ENCODE measurements around the gene BAD.

The BAD gene

DNA sequence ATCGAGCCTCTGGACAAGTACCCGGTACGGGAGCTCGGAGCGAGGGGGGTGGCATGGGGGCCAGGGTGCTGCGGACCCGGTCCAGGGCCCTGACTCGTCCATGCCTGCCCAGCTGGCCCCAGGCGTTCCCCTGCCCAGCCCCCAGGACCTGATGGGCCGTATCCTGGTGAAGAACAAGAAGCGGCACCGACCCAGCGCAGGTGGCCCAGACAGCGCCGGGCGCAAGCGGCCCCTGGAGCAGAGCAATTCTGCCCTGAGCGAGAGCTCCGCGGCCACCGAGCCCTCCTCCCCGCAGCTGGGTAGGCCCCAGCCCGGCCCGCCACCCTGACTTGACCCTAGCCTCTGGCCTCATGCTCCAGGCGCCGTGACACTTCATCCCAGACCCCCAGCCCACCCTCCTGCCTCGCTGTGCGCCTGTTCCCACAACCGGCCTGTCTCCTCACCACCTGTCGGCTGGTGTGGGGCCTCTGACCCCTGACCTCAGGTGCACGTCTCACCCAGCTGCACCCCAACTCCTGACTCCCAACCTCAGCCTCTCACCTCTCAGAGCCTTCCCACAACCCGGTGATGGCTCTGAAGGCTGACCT lies 25.4 kb downstream of the BAD start:
- no peak for TF ChIP-seq ZNF274 (IDR thresholded peaks at IDR 0.05; ENCODE audit: low read depth, low read length)
- no peak overlapping the region for H3K4me3 ChIP-seq (ENCODE audit: low read length)

- no peak for TF ChIP-seq ZNF274 (IDR thresholded peaks at IDR 0.05; ENCODE audit: low read depth, low read length)
- H3K4me3 ChIP-seq (ENCODE audit: low read length): no peak overlapping the region
These were observed 26.1 kb downstream of the BAD start for GRCh38 chr11:64258356-64258755.

GRCh38 chr11:64256300-64256699 lies 28.2 kb downstream of the BAD start:
- TF ChIP-seq ZNF274 (IDR thresholded peaks at IDR 0.05; ENCODE audit: low read depth, low read length): no peak
- H3K4me3 ChIP-seq (ENCODE audit: low read length): no peak overlapping the region

- no peak for TF ChIP-seq ZNF274 (IDR thresholded peaks at IDR 0.05; ENCODE audit: low read depth, low read length)
These were observed 29.0 kb downstream of the BAD start for GRCh38 chr11:64255135-64256128.

DNA sequence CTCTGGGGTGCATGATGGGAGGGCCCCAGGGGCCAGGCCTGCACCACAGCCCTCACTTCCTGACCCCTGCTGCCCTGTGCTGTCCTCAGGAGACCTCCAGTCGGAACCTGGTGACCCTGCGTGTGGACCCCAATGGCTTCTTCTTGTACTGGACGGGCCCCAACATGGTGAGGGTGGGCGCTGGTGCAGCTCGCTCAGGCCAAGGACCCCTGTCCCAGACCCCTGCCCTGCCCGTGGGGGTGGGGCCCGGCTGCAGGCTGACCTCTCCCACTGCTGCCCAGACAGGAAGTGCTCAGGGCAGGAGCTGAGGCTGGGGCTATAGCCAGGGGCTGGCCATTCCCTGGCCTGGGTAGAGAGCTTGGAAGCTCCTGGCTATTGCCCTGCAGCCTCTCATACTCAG lies 30.1 kb downstream of the BAD start:
- H3K4me3 ChIP-seq (ENCODE audit: low read length): no peak overlapping the region
- no peak for TF ChIP-seq ZNF274 (IDR thresholded peaks at IDR 0.05; ENCODE audit: low read depth, low read length)

More at GRCh38 chr11:64255135-64256128, 29.0 kb downstream of the BAD start:
- H3K4me3 ChIP-seq (ENCODE audit: low read length): no peak overlapping the region

DNA sequence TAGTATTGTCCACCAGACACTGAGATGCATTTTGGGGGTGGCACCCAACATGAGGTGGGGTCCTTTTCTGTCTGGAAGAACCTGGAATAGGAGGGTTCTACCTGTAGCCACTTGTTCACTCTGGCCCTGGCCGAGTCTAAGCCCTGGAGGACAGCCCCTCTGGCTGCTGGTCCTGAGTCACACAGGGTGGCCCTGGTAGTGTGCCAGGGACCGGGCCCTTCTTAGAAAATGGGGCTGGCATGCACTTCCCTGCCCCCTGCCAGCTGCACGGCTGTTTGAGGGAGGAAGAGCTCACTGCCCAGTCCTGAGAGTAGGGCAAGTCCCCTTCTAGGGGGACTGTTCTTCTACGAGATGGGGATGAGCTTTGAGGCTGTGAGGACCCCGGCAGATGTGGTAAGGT lies 31.0 kb downstream of the BAD start:
- TF ChIP-seq ZNF274 (IDR thresholded peaks at IDR 0.05; ENCODE audit: low read depth, low read length): no peak

DNA sequence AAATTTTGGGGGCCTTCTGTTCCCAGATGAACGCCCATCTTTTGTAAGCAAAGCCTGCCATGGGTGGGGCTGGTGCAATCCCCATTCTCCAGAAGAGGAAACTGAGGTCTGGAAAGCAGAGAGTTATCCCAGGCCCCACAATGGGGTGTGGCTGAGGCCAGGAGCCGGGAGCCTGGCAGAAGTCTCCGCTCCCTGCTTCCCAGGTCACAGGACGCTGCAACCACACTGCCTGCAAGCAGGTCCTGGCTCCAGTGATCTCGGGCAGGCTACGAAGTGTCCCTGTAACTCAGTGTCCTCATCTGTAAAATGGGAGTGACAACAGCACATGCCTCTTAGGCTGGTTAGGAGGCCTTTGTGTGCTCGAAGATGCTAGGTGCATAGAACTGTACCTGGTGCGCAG lies 31.4 kb downstream of the BAD start:
- no peak for TF ChIP-seq ZNF274 (IDR thresholded peaks at IDR 0.05; ENCODE audit: low read depth, low read length)
- H3K4me3 ChIP-seq (ENCODE audit: low read length): no peak overlapping the region

More for the DNA sequence above, 31.0 kb downstream of the BAD start:
- no peak overlapping the region for H3K4me3 ChIP-seq (ENCODE audit: low read length)

- H3K4me3 ChIP-seq (ENCODE audit: low read length): peak overlapping the region; percentile 80
- TF ChIP-seq ZNF274 (IDR thresholded peaks at IDR 0.05; ENCODE audit: low read depth, low read length): no peak
These were observed 32.2 kb downstream of the BAD start for GRCh38 chr11:64252003-64252872.

DNA sequence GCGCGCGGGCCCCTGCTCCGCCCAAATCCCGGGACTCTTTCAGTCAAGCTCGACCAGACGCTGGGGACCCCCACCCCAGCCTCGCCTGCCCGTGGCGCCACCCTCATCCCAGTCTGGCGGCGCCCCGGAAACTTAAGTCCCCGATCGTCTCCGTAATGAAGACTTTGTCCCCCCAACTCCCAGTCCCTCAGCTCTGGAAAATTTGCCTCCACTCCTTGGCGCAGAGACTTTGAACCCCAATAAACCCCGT lies 32.8 kb downstream of the BAD start:
- peak overlapping the region; percentile 80 for H3K4me3 ChIP-seq (ENCODE audit: low read length)
- TF ChIP-seq ZNF274 (IDR thresholded peaks at IDR 0.05; ENCODE audit: low read depth, low read length): no peak

DNA sequence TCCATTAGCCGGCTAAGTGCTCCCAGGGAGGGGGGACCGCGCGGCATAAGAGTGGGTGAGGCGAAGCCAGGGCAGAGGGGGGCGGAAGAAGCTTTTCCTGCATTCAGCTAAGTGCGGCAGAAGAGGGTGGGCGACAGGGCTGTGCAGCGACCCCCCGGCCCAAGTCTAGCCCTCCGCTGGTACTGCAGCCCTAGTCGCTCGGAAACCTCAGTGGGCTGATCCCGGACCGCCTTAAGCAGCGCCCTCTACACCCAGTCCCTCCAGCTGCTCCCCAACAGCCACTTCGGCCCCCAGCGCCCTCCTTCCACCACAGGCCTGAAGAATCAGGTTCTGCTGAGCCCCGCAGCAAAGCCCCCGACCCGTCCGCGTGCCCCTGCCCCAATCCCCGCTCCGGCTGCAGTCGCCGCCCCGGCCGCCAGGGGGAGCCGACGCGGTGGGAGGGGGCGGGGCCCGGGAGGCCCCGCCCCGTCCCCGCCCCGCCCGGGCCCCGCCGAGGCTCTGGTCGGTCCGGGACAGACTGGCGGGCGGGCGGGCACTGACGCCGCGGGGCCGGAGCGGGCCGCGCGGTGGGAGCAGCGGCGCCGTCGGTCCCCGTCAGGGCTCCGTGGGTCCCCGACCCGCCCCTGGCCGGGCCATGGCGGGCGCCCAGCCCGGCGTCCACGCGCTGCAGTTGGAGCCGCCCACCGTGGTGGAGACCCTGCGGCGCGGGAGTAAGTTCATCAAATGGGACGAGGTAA lies 33.3 kb downstream of the BAD start, which contains the start of gene PLCB3:
PLCB3 (plus strand) TSS at position 515 of the 737 bp plus-strand sequence; CDS start at position 635, 120 bp downstream.
- H3K4me3 ChIP-seq (ENCODE audit: low read length): peak within 1 kb of the TSS; percentile 80
- TF ChIP-seq ZNF274 (IDR thresholded peaks at IDR 0.05; ENCODE audit: low read depth, low read length): no peak

GRCh38 chr11:64250415-64251015 lies 34.0 kb downstream of the BAD start:
- no peak for TF ChIP-seq ZNF274 (IDR thresholded peaks at IDR 0.05; ENCODE audit: low read depth, low read length)

GRCh38 chr11:64249563-64250414 lies 34.7 kb downstream of the BAD start:
- no peak for TF ChIP-seq ZNF274 (IDR thresholded peaks at IDR 0.05; ENCODE audit: low read depth, low read length)
- no peak overlapping the region for H3K4me3 ChIP-seq (ENCODE audit: low read length)

More at GRCh38 chr11:64250415-64251015, 34.0 kb downstream of the BAD start:
- no peak overlapping the region; the same call in 1 of the 2 replicates for H3K4me3 ChIP-seq (ENCODE audit: low read length)
